ENCODE data around the gene INO80C. TPM values are rescaled to one million over a fixed set of nuclear protein-coding genes. Genes with fewer than 3 reads are reported as not detected.

INO80C gene
- total RNA-seq, 1 experiment from 2014 or later = 42.3 TPM

- TF ChIP-seq CREM (CRISPR knock-in tag; IDR thresholded peaks at IDR 0.05) (no peak), ZSCAN18 (CRISPR knock-in tag; IDR thresholded peaks at IDR 0.05) (no peak), CTCF (IDR thresholded peaks at IDR 0.05) (no peak), ZNF532 (CRISPR knock-in tag; IDR thresholded peaks at IDR 0.05; ENCODE audit: borderline replicate concordance) (no peak), FOXK1 (CRISPR knock-in tag; IDR thresholded peaks at IDR 0.05) (no peak), EMX1 (CRISPR knock-in tag; IDR thresholded peaks at IDR 0.05) (no peak), TCF7 (CRISPR knock-in tag; IDR thresholded peaks at IDR 0.05; ENCODE audit: low read depth) (no peak), ZNF512 (CRISPR knock-in tag; IDR thresholded peaks at IDR 0.05; ENCODE audit: borderline replicate concordance) (no peak)
These were observed 19.8 kb downstream of the INO80C start (continued) for GRCh38 chr18:35477974-35478373.

- Mint-ChIP-seq H3K4me1 (no peaks in the 10 kb centered on the region), H3K27ac (no peak overlapping the region), H3K36me3 (peaks cover 32% of the 10 kb centered on the region), H3K9me3 (peaks cover 3% of the 10 kb centered on the region; the same call in 1 of the 2 replicates), H3K4me3 (no peak overlapping the region), H3K27me3 (ENCODE audit: low read depth) (no peaks in the 10 kb centered on the region)
- ATAC-seq = no peak
- CTCF ChIA-PET = no interaction called here
- TF ChIP-seq ZNF219 (CRISPR knock-in tag; IDR thresholded peaks at IDR 0.05; ENCODE audit: borderline replicate concordance) = no peak
- POLR2A ChIA-PET = interaction anchor here (0.6 kb wide), 1 partner anchor 189 kb away, joined by 3 read pairs; no protein-coding TSS in a partner anchor
- no peak for DNase-seq (ENCODE audit: low spot score)
These were observed 20.3 kb downstream of the INO80C start for GRCh38 chr18:35477497-35477896.

- no peak for DNase-seq (ENCODE audit: low spot score)
- H3K27ac Mint-ChIP-seq = no peak overlapping the region
- no peak for ATAC-seq
These were observed 22.9 kb downstream of the INO80C start for GRCh38 chr18:35474884-35475283.

More at GRCh38 chr18:35474884-35475283, 22.9 kb downstream of the INO80C start:
- Mint-ChIP-seq H3K4me1 (no peaks in the 10 kb centered on the region), H3K36me3 (peaks cover 43% of the 10 kb centered on the region), H3K27me3 (ENCODE audit: low read depth) (no peaks in the 10 kb centered on the region), H3K9me3 (peaks cover 6% of the 10 kb centered on the region; the same call in 1 of the 2 replicates), H3K4me3 (no peak overlapping the region)
- TF ChIP-seq E2F1 (CRISPR knock-in tag; IDR thresholded peaks at IDR 0.05) (no peak), ATF6 (CRISPR knock-in tag; IDR thresholded peaks at IDR 0.05) (no peak), TP53 (CRISPR knock-in tag; IDR thresholded peaks at IDR 0.05) (no peak), FOXK1 (CRISPR knock-in tag; IDR thresholded peaks at IDR 0.05) (no peak), ZSCAN18 (CRISPR knock-in tag; IDR thresholded peaks at IDR 0.05) (no peak), KAT7 (CRISPR knock-in tag; IDR thresholded peaks at IDR 0.05; ENCODE audit: borderline replicate concordance) (no peak), RELA (CRISPR knock-in tag; IDR thresholded peaks at IDR 0.05; ENCODE audit: borderline replicate concordance) (no peak)
- ChIA-PET POLR2A (no interaction called here), CTCF (no interaction called here)

All from WTC11 (cell line).